C4-2B (cell line): Measurements from ENCODE around the gene SEMA5B.

Experiments
- CTCF ChIP-seq: fragments of 450-650 bp; conservative IDR thresholded peaks from 2 replicates; pipeline ENCODE4 v1.5.1; 2017; ENCODE audit warnings: mild to moderate bottlenecking
- ZFX ChIP-seq: fragments of 450-650 bp; IDR thresholded peaks from 2 replicates; pipeline ENCODE4 v1.6.1; 2017

GRCh38 chr3:122936335-122936734 lies 91.2 kb downstream of the SEMA5B start:
- TF ChIP-seq CTCF (no peak), ZFX (no peak)
